Sigmoid colon (tissue), 4 donors: Measurements from ENCODE around the gene SLC35F4.

ENCODE experiments used
- CTCF ChIP-seq, 4 experiments: fragments of 450-650 bp in 3 of 4; fragments of 200-600 bp in 1 of 4; IDR thresholded peaks; one replicate each; pipeline ENCODE4 v1.5.1; 2016 to 2019; ENCODE audit warnings: antibody characterized with exemption in 4 of 4, mild to moderate bottlenecking in 3 of 4, moderate library complexity in 2 of 4
- POLR2A ChIP-seq, 2 donors: fragments of 450-650 bp; IDR thresholded peaks; one replicate each; pipeline ENCODE4 v1.6.1; 2016; ENCODE audit warnings: antibody characterized with exemption in 2 of 2, mild to moderate bottlenecking in 2 of 2, moderate library complexity in 2 of 2
- POLR2AphosphoS5 ChIP-seq, 4 donors: sonication (generic); formaldehyde crosslinking; IDR thresholded peaks; one replicate each; pipeline ENCODE4 v1.6.1; 2017; ENCODE audit warnings: antibody characterized with exemption in 4 of 4

GRCh38 chr14:57559576-57559975 lies 306.3 kb downstream of the SLC35F4 start:
- no peak for TF ChIP-seq CTCF (IDR thresholded peaks at IDR 0.05)
- no peak for TF ChIP-seq POLR2A (IDR thresholded peaks at IDR 0.05)
- TF ChIP-seq POLR2AphosphoS5 (IDR thresholded peaks at IDR 0.05), result no peak
